Lung (tissue), 12 donors: ENCODE results near the gene KRTAP5-6. TPM values are rescaled to one million over a fixed set of nuclear protein-coding genes. Genes with fewer than 3 reads are reported as not detected.

Experiments used
- ATAC-seq: fragments of 200-7000 bp; cut with Tn5 transposase; one replicate; pipeline ENCODE4 v1.9.1; 2020; ENCODE audit warnings: moderate number of reproducible peaks; ENCODE audit not compliant: insufficient read depth, low FRiP score
- DNase-seq, 3 donors: peaks; one replicate each; pipeline ENCODE4 v3.0.0-alpha.2; 2013 to 2017
- H3K27ac ChIP-seq, 2 donors: one replicate each; pipeline ENCODE4 v1.5.1; 2013; ENCODE audit warnings: mild to moderate bottlenecking in 2 of 2, moderate library complexity in 2 of 2, control low read depth in 1 of 2, inconsistent platforms in 1 of 2, low read depth in 1 of 2, low read length in 1 of 2
- H3K27me3 ChIP-seq, 3 donors: one replicate each; pipeline ENCODE4 v1.5.1; 2013; ENCODE audit warnings: low read length in 2 of 3; ENCODE audit not compliant: control insufficient read depth in 3 of 3, insufficient read depth in 3 of 3
- H3K36me3 ChIP-seq, 4 donors: one replicate each; pipeline ENCODE4 v1.5.1; 2013; ENCODE audit warnings: low read length in 4 of 4, mild to moderate bottlenecking in 1 of 4, moderate library complexity in 1 of 4; ENCODE audit not compliant: control insufficient read depth in 4 of 4, insufficient read depth in 4 of 4
- H3K4me1 ChIP-seq, 5 donors: one replicate each; pipeline ENCODE4 v1.5.1; 2013; ENCODE audit warnings: low read length in 5 of 5, mild to moderate bottlenecking in 2 of 5, moderate library complexity in 1 of 5; ENCODE audit not compliant: control insufficient read depth in 5 of 5, insufficient read depth in 5 of 5
- H3K4me3 ChIP-seq: one replicate; pipeline ENCODE4 v1.5.1; 2013; ENCODE audit warnings: mild to moderate bottlenecking, control low read depth, moderate library complexity
- H3K9ac ChIP-seq, 2 donors: one replicate each; pipeline ENCODE4 v1.5.1; 2013; ENCODE audit warnings: low read length in 2 of 2, control low read depth in 1 of 2; ENCODE audit not compliant: insufficient read depth in 1 of 2
- H3K9me3 ChIP-seq, 4 donors: one replicate each; pipeline ENCODE4 v1.5.1; 2013; ENCODE audit warnings: low read length in 3 of 4, mild to moderate bottlenecking in 1 of 4, moderate library complexity in 1 of 4; ENCODE audit not compliant: control insufficient read depth in 4 of 4, insufficient read depth in 3 of 4
- CTCF ChIP-seq: IDR thresholded peaks from 2 replicates; pipeline ENCODE4 v1.5.1; 2012; ENCODE audit warnings: mild to moderate bottlenecking; ENCODE audit errors: control extremely low read depth, extremely low read depth
- WGBS, 2 donors: extraction: QIAGEN DNeasy Blood & Tissue Kit; methylation state at CpG; one replicate each; pipeline ENCODE4 v1.1.7; 2013; 5-methylcytosine and 5-hydroxymethylcytosine counted together
- polyA plus RNA-seq, 2 donors: library from polyadenylated mRNA; stranded (reverse); fragments of 200-250 nt; gene quantifications; one replicate each; pipeline ENCODE4 v1.2.1, GENCODE V29; 2013
- total RNA-seq, 2 donors: library from RNA; depleted of rRNA in 1 of 2; stranded (reverse); fragments of >200 nt in 1 of 2; gene quantifications; one replicate each; pipeline ENCODE4 v1.2.1, GENCODE V29; 2014 to 2021
- donor health status: control.
- donor health status: control.
- donor health status: Bipolar disorder and iron deficiency.
- donor health status: healthy.
- donor health status: DM: yes; HTN: yes; CAD: no.

Gene KRTAP5-6
- total and polyA plus RNA-seq, 4 donors, result not detected

GRCh38 chr11:1730059-1730629 is 33.1 kb downstream of the KRTAP5-6 start:
- no peaks in the 10 kb centered on the region for H3K36me3 ChIP-seq
- DNase-seq, result no peak
- H3K27ac ChIP-seq, result no peak overlapping the region
- H3K4me1 ChIP-seq, result no peaks in the 10 kb centered on the region
- no peak overlapping the region for H3K9ac ChIP-seq
- 57 to 59% methylated on average over 11 of the region's 11 CpGs for WGBS, 2 donors
- H3K27me3 ChIP-seq, result peaks cover 0 to 46% (median 18%) of the 10 kb centered on the region in 3 donors
- no peak overlapping the region for H3K4me3 ChIP-seq
- TF ChIP-seq CTCF, result no peak
- ATAC-seq, result no peak
- H3K9me3 ChIP-seq, result peaks cover 0 to 8% (median 0%) of the 10 kb centered on the region in 4 donors

GRCh38 chr11:1731451-1732059 is 34.6 kb downstream of the KRTAP5-6 start:
- no peak for ATAC-seq
- WGBS, 2 donors, result 90 to 96% methylated on average over 5 of the region's 5 CpGs
- Histone ChIP-seq H3K27me3 (peaks cover 0 to 38% (median 18%) of the 10 kb centered on the region in 3 donors), H3K9ac (no peak overlapping the region), H3K9me3 (peaks cover 0 to 17% (median 2%) of the 10 kb centered on the region in 4 donors), H3K4me3 (no peak overlapping the region), H3K36me3 (no peaks in the 10 kb centered on the region), H3K27ac (no peak overlapping the region), H3K4me1 (no peaks in the 10 kb centered on the region)
- TF ChIP-seq CTCF, result no peak
- DNase-seq, result no peak

GRCh38 chr11:1732418-1733008 is 35.5 kb downstream of the KRTAP5-6 start:
- Histone ChIP-seq H3K9me3 (peaks cover 0 to 20% (median 7%) of the 10 kb centered on the region in 4 donors), H3K4me1 (no peaks in the 10 kb centered on the region), H3K36me3 (no peaks in the 10 kb centered on the region), H3K9ac (no peak overlapping the region), H3K27ac (no peak overlapping the region), H3K4me3 (no peak overlapping the region), H3K27me3 (peaks cover 0 to 35% (median 18%) of the 10 kb centered on the region in 3 donors)
- WGBS, 2 donors, result 39 to 75% methylated on average over 13 of the region's 13 CpGs
- DNase-seq (no peak), ATAC-seq (no peak)
- no peak for TF ChIP-seq CTCF
